GM21723 (cell line): ENCODE results near the gene IFI35.

ENCODE experiments used
- ATAC-seq: cut with Tn5 transposase; IDR thresholded peaks from one replicate; pipeline ENCODE4 v1.9.1; 2021; ENCODE audit warnings: mild to moderate bottlenecking, moderate library complexity; ENCODE audit not compliant: unreplicated experiment

Gene IFI35

DNA sequence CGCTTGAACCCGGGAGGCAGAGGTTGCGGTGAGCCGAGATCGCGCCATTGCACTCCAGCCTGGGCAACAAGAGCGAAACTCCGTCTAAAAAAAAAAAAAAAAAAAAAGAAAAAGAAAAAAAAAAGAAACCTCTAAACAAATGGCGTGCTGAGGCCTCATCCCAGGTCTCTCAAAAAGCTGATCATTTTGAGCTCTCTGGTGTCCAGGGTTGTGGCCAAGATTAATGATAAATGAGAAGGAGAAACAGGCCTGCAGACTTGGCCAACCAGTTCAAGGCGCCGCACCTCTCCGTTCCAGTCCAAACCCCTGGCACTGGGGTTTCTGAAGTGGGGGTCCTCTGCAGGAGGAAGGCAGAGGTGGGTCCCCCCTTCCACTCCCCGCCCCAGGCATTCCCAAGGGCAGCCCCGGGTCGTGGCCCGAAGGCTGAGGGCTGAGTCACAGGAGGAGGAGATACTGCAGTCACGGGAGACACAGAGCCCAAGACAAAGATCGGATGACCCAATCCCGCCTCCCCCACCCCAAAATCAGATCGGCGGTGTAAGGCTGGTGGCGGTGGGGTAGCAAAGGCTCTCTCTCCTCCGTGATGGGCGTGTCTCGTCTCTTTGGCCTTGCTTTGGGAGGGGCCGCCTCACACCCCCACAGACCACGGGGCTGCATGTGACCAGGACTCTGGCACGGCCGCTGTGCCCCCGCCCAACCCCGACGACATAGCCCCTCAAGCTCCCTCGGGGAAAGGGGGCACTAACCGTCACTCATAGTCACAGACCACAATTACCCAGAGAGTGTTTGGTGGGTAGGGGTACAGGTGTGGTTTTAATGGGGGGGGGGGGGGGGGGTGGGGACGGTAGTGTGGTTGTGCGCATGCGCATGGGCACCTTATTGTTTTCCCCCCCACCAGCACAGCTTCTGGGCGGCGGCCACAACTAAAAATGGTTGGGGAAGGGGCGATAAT lies 14.5 kb downstream of the IFI35 start:
- ATAC-seq, result no peak

DNA sequence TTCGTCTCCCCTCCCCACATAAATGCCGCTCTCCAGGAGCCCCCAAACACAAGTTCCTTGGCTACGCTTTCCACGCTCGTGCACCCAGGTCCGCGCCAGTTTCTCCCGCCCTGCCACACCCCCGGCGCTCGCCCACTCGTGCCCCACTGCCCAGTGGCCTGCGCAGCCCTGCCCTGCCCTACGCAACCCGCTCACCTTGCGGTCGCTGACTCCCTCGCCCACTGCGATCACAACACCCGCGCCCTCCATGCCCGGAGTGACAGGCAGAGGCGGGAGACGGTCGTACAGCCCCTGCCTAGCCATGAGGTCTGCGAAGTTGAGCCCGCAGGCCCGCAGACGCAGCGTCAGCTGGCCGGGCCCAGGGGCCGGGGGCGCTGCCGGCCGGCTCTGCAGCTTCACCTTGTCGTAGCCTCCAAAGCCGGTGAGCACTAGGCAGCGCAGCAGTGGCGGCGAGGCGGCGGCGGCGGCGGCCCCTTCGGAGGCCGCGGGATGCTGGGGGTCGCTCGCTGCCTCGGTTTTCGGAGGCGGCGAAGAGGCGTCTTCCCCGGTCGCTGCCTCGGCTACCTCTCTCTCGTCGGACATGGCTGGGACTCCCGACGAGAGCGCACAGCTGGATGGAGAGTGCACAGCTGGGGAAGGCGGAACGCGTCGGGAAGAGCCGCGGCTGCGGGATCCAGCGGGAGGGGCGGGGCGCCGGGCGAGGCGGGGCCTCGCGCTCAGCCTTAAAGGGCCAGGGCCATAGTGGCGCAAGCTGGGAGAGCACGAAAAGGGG lies 15.3 kb downstream of the IFI35 start, which contains the start of gene VAT1:
TSS of gene VAT1 (minus strand) at position 645 of the 772 bp plus-strand sequence. CDS start at position 582, 63 bp downstream.
- no peak for ATAC-seq

DNA sequence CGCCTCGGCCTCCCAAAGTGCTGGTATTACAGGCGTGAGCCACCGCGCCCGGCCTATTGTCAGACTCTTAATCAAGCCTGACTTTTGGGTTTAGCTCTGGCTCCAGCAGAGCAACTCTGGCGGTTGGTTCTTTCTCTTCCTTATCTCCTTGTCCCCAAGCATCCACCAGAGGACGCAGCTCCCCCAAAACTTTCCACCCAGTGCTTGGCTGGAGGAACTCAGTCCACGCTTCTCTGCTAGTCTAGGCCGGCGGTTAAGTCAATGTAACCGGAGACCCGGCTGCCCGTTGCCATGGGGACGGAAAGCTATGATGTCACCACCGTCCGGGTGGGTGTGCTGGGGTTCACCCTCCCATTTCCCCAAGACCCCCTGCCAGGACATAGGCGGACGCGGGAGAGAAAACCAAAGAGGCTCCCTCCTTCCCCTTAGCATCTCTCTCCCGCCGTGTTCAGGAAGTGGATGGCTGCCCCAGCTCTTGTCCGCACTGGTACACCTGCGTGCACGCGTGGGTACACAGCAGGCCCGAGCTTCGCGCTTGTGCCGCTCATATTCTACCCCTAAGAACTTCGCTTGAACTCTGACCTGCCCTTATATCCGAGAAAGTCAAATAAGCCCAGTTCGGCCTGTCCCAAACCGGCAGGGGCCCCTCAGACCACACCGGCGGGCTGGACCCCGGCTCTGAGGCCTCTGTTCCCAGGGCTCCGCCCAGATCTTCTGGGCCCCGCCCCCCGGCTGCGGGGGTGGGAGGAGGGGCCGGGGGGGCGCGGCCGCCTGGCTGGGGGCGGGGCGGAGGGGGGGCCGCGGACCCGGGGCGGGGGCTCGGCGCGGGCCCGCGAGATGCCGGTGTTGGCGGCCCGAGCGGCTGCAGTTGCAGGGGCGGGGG lies 18.1 kb downstream of the IFI35 start, which contains the start of gene RND2:
TSS of gene RND2 (plus strand) at position 825 of the 883 bp plus-strand sequence. CDS start 117 bp downstream, outside the sequence.
- ATAC-seq, result peak; percentile 50

DNA sequence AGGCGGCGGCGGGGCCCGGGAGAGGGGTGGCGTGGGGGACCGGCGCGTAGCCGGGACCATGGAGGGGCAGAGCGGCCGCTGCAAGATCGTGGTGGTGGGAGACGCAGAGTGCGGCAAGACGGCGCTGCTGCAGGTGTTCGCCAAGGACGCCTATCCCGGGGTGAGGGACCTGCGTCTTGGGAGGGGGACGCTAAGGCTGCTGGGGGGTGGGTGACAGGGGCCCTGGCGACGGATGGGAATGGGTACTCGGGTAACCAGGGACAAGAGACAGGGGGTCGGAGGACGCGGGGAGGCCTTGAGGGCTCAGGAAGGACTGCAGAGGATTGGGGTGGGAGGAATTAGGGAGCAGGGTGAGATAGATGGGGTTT lies 18.7 kb downstream of the IFI35 start:
- no peak for ATAC-seq

DNA sequence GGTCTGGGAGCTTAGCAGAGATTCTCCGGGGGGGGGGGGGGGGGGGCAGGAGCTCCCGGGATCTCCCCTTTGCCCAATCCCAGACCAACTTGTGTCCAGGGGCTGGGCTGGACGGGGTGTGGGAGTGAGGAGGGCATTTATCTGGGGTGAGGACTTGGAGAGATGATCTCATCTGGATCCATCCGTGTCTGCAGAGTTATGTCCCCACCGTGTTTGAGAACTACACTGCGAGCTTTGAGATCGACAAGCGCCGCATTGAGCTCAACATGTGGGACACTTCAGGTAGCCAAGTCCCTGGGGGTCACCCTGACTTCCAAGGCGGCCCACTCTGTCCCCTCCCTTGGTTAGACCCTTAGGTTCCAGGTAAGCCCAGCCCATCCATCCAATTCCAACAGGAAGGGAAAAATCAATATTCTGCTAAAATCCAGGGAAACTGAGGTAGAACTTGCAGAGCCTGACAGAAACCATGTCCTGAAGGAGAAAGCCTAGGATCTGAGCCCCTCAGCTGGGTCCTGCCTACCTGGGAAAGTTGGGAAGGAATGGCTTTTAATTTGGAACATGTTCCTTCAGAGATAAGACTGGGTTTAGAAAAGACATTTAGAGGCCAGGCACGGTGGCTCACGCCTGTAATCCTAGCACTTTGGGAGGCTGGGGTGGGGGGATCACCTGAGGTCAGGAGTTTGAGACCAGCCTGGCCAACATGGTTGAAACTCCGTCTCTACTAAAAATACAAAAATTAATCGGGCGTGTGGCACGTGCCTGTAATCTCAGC lies 19.4 kb downstream of the IFI35 start:
- ATAC-seq, result no peak

DNA sequence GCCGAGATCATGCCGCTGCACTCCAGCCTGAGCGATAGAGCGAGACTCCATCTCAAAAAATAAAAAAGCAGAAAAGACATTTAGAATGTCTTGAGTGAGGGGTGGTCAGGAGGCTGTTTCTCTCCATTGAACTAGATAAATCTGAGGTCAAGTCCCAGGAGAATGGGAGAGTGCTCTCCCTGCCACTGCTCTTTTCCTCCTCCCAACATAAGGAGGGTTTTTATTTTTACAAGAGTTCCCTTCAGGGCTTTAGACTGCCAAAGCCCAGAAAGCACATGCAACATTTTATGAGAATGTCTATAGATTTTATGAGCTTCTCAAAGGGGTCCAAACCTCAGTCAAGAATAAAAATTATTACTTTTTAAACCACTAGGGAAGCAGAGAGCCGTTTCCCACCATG lies 20.0 kb downstream of the IFI35 start:
- ATAC-seq, result no peak

DNA sequence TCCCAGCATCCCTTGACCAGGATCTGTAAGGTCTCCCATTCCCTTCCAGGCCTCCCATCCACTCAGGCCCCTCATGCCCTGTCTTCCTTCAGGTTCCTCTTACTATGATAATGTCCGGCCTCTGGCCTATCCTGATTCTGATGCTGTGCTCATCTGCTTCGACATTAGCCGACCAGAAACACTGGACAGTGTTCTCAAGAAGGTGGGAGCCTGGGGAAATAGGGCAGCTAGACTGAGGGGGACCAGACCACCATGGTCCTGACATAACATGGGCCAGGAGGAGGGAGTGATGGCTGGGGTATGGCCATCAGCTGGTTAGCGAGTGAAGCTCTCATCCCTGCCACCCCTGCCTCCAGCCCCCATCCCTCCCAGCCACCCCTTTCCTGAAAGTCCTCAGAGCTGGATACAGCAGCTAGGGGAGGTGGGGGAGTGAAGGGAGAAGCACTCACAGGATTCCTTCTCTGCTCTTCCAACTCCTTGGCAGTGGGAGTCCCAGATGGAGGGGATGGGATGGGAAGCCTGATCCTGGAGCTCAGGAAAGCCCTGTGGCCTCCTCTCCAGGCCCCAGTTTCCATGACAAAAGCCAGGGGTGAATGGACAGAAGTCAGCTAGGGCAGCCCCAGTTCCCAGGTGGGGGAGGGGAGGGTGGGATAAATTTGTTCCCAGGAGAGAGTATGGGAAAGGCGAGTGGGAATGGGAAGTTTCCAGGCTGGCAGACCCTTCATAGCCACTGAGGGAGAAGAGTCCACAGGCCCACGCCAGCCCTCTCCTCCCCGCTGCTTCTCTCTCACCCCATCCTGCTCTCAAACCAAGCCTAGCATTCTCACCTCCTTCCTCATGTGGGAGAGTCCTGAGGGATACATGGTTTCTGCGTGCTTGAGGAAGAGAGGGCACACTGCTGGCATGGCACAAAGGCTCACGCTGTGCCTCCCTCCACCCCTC lies 20.8 kb downstream of the IFI35 start:
- no peak for ATAC-seq

DNA sequence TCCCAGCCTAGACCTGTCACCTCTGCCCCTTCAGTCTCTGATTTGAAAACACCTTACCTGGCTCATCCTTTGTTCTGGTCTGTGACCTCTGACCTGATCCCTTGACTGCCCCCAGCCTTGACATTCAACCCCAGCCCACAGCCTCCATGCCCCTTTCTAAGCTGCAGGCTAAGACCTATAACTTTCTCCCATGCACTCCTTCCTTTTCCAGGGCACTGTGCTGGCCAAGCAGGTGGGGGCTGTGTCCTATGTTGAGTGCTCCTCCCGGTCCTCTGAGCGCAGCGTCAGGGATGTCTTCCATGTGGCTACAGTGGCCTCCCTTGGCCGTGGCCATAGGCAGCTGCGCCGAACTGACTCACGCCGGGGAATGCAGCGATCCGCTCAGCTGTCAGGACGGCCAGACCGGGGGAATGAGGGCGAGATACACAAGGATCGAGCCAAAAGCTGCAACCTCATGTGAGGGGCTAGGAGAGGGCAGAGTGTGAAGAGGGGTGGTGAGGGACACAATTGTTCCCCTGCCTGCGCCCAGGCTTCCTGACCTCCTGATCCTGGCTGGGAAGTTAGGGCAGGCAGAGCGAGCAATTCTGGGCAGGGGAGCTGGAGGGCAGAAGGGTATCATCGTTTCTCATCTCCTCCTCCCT lies 21.8 kb downstream of the IFI35 start:
- ATAC-seq, result no peak

DNA sequence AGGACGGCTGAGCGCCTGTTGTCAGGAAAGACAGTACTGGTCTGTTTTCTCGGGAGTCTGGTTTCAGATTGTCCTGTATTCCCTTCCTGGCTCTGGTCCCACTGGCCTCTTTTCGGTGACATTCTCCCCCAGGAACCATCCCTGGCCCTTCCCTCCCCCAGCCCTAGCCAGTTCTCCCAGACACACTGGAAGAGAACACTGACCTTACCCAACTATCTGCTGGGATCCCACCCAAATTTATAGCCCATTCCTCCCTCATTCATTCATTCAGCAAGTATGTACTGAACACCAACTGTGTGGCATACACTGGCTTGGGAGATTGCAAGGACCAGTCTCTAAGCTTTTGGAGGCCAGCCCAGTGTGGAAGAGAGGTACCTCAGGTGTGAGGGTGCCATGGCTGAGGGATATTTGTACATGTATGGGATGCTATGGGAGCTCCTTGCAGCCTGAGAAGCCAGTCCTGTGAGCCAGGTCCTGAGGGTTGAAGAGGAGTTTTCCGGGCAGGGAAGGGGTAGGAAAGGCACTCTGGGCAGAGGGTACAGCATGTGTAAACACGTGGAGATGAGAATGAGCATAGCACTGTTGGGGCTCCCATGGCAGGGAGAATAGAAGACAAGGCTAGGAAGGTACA lies 23.7 kb downstream of the IFI35 start:
- no peak for ATAC-seq

DNA sequence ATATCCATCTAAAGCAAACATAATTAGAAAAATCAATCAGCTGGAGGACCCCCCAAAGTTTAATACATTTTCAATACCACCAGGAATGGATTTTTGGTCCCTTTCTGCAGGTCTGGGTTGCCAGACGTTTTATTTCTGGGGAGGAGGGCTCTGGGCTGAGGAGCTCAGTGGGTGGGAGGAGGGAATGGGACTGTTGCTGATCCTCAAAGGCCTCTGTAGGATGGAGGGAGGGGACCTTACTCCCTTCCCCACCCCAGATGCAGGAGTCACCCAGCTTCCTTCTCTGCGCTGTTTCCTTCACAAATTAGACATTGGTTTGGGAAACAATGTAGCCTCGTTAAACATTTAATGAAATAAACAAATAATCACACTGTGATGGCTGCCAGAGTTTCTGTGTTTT lies 25.1 kb downstream of the IFI35 start:
- no peak for ATAC-seq

DNA sequence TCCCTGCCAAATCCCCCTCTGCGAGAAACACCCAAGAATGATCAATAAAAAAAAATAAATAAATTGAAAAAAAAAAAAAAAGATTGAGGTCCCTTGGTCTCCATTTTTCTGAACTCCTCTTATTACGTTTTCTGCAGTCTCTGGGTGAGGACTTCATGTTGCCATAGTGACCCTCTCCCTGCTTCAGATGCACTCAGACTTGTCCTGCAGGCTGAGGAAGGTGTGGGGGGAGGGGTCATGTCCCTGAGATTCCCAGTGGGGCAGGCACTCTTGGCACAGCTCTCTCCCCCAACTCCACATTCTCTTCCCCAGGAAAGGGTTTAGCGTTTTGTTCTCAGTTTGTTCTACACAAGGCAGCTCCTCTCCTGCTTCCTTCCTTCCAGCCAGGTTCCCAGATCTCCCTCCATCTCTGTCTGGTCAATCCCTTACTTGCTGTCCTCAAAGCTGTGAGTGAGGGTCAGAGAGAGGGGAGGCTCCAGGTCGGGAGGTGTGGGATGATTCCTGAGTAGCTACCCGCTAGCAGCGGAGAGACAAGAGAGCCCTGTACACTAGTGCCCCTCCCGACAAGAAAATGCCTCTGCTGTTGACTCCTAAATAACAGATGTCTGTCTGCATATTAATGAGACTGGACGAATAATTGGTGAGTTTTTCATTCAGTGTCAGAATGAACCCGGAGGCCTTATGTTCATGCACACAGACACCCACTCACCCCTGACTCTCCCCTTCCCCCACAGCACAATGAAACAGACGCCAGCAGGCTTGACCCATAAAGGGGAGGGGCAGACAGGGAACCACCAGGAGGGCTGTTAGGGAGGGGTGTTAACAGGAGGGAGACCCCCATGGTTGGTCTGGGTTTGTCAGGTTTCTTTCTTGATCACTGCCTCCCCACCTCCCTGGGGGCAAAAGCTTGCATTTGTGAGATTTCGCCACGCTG lies 27.6 kb downstream of the IFI35 start:
- no peak for ATAC-seq

DNA sequence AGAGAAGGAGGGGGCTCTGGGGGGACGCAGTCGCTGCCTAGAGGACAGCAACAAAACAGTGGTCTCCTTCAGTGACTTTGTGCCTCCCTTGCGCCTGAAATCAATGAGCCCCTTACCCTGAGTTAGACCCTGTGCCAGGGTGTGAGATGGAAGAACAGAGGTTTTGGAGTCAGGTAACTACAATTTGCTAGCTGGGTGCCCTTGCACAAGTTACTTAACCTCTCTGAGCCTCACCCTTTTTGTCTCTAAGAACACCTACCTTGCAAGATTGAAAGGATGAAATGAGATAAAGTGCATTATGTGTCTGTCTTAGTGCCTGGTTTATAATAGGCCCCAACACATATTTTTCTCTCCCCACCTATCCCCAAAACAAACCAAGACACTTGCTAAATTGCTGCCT lies 28.3 kb downstream of the IFI35 start:
- ATAC-seq, result no peak

DNA sequence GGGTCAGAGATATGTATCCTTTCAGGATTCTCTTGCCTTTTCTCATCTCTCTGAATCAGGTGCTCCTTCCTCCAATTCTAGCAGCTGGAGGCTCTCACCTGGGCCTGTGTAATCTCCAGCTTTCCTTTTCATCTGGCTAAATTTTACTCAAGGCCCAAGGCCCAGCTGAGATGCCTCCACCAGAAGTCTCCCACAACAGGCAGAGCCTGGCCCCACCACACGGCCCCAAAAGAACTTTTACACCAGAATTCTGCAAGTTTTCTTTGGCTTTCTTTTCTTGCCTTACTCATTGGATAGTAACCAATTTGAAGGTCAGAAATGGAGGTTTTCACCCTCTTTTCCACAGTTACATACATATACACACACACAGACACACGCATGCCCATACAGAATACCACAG lies 33.1 kb downstream of the IFI35 start:
- no peak for ATAC-seq

DNA sequence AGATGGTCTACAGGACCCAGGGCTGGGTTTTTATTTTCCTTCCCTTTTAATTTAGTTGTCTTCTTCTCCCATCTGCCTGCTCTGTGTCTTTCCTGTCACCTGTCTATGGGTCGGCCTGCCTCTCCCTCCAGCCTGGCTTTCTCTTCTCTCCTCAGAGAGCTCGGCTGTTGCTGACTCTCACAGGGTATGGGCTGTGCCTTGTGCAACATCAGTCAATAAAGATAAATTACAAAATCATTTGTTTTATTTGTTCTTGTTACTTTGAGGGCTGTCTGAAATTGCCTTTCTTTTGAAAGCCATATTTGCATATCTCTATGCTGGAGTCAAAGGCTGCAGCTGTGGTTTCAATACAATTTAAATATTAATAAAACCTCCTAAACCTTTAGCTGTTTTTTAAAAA lies 34.1 kb downstream of the IFI35 start:
- no peak for ATAC-seq

DNA sequence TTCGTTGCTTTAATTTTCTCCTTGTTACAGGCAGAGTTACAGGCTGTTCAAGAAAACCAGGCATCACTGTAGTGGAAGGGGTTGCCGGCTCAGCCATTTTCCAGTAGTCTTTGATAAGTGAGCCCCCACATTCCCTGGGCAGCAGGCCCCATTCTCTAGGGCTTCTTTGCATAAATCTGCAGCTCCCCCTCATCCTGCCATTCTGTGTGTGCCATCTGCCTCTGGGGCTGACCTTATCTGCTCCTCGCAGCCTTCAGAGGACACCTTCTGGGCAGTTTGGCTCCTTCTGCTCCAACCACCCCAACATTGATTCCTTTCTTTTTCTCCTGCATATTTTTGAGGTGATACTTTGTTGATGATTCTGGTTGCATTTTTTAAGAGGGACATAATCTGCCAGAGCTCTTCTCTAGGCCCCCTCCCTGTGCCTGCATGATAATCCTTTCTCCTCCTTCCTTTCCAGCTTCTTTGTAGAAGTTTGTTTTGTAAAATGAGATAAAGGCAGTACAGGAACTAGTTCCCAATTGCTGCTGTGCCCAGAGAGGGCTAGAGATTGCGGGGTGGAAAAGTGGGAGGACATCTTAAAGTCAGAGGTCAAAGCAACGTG lies 35.5 kb downstream of the IFI35 start:
- no peak for ATAC-seq

DNA sequence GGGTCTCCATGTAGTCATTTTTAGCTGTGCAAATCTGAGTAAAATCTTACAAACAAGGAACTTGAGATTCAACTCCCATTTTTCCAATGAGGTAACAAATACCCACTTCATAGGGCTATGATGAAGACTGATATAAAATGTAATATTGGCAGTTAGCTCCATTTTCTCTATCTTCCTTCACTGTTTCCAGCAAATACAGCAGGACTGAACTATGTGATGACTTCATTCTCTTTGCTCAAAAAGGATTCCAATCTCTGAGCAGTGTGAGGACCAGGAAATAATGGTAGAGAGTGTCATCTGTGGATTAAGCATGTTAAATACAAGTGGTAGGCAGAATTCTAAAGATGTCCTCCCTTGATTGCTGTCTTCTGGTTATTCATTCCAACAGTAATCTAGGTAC lies 36.7 kb downstream of the IFI35 start:
- no peak for ATAC-seq

DNA sequence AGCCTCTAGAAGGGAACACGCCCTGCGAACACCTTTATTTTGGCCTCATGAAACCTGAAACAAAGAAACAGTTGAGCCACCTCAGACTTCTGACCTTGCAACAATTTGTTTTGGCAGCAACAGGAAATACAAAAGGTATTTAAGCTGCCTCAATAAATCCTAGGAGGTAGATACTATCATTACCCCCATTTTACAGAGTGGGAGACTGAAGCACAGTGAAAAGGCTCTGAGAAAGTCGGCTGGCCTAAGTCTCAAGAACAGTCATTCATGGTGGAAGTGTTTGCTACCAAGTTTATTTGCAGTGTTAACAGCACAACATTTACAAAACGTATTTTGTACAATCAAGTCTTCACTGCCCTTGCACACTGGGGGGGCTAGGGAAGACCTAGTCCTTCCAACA lies 37.4 kb downstream of the IFI35 start:
- no peak for ATAC-seq
